Esophagus squamous epithelium (tissue), 4 donors: Measurements from ENCODE around the gene SPATA9.

Experiments used
- POLR2A ChIP-seq, 4 donors: fragments of 450-650 bp; IDR thresholded peaks; one replicate each; pipeline ENCODE4 v1.6.1; 2017; ENCODE audit warnings: antibody characterized with exemption in 4 of 4, mild to moderate bottlenecking in 4 of 4, moderate library complexity in 3 of 4
- TF ChIP-seq, protein P1 (sequence below), 6 experiments: fragments of 450-650 bp in 4 of 6; fragments of 200-600 bp in 2 of 6; sonication (generic) in 2 of 6; IDR thresholded peaks; one replicate each; pipeline ENCODE4 v1.5.1; 2016 to 2019; ENCODE audit warnings: antibody characterized with exemption in 6 of 6, mild to moderate bottlenecking in 4 of 6, moderate library complexity in 4 of 6

- TF ChIP-seq, protein P1, sequence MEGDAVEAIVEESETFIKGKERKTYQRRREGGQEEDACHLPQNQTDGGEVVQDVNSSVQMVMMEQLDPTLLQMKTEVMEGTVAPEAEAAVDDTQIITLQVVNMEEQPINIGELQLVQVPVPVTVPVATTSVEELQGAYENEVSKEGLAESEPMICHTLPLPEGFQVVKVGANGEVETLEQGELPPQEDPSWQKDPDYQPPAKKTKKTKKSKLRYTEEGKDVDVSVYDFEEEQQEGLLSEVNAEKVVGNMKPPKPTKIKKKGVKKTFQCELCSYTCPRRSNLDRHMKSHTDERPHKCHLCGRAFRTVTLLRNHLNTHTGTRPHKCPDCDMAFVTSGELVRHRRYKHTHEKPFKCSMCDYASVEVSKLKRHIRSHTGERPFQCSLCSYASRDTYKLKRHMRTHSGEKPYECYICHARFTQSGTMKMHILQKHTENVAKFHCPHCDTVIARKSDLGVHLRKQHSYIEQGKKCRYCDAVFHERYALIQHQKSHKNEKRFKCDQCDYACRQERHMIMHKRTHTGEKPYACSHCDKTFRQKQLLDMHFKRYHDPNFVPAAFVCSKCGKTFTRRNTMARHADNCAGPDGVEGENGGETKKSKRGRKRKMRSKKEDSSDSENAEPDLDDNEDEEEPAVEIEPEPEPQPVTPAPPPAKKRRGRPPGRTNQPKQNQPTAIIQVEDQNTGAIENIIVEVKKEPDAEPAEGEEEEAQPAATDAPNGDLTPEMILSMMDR (IDR thresholded peaks at IDR 0.05): no peak
- no peak for TF ChIP-seq POLR2A (IDR thresholded peaks at IDR 0.05)
Measured at GRCh38 chr5:95712347-95712958, 29.7 kb upstream of the SPATA9 start.
